Left lung (tissue), 14 donors: Measurements from ENCODE around the gene DUSP14. TPM values are rescaled to one million over a fixed set of nuclear protein-coding genes. Genes with fewer than 3 reads are reported as not detected.
"Not testable (repeated sequence)": the region's sequence is repeated elsewhere in the genome, so short reads cannot be mapped to it uniquely, and the experiment has no call there.

ENCODE experiments used
- ATAC-seq: fragments of 200-7000 bp; cut with Tn5 transposase; one replicate; pipeline ENCODE4 v1.9.1; 2020; ENCODE audit warnings: moderate library complexity
- DNase-seq, 4 donors: peaks; one replicate each; pipeline ENCODE4 v3.0.0-alpha.2; 2013 to 2020
- H3K27ac ChIP-seq, 2 donors: fragments of 200-600 bp; sonication (generic) in 1 of 2; one replicate each; pipeline versions ENCODE4 v1.5.0 to v1.8.0; 2020 to 2021
- H3K27me3 ChIP-seq, 2 donors: fragments of 200-600 bp; sonication (generic) in 1 of 2; one replicate each; pipeline versions ENCODE4 v1.5.0 to v1.8.0; 2020 to 2021
- H3K36me3 ChIP-seq, 2 donors: fragments of 200-600 bp; sonication (generic) in 1 of 2; one replicate each; pipeline versions ENCODE4 v1.5.0 to v1.8.0; 2020 to 2021
- H3K4me1 ChIP-seq, 2 donors: fragments of 200-600 bp; one replicate each; pipeline ENCODE4 v1.8.0; 2021
- H3K4me3 ChIP-seq, 2 donors: fragments of 200-600 bp; sonication (generic) in 1 of 2; one replicate each; pipeline versions ENCODE4 v1.5.0 to v1.8.0; 2020 to 2021; ENCODE audit warnings: mild to moderate bottlenecking in 1 of 2
- H3K9me3 ChIP-seq, 2 donors: fragments of 200-600 bp; sonication (generic) in 1 of 2; one replicate each; pipeline versions ENCODE4 v1.5.0 to v1.8.0; 2020 to 2021
- intact Hi-C, 2 donors: fragments of 100-400 bp; cut with DNase I; formaldehyde crosslinking; loops; one replicate each; pipeline versions ENCODE4 v1.11.2 to v1.14.2; 2022
- long read RNA-seq, 12 donors: library from polyadenylated mRNA in 2 of 12; unstranded in 2 of 12; transcript quantifications; one replicate each; pipeline ENCODE4 v2.0.0 and lab custom pipeline, GENCODE V29; 2019 to 2026
- polyA plus RNA-seq, 6 donors: library from polyadenylated mRNA; unstranded; fragments of 120-200 nt; gene quantifications; one replicate each; pipeline ENCODE4 v1.2.1, GENCODE V29; 2013; ENCODE audit not compliant: insufficient read length in 6 of 6
- total RNA-seq, 2 donors: library from RNA; stranded (reverse); fragmentation: NEBNext Ultra II Directional; extraction: Animal tissue kit (Norgen Biotek cat#: 25700); gene quantifications; one replicate each; pipeline ENCODE4 v1.2.1, GENCODE V29; 2021
- TF ChIP-seq, protein P1 (sequence below), 2 donors: fragments of 200-600 bp; sonication (generic) in 1 of 2; IDR thresholded peaks; one replicate each; pipeline versions ENCODE4 v1.5.0 to v1.8.0; 2021; ENCODE audit warnings: antibody characterized with exemption in 2 of 2
- donor health status: DM: no; HTN: yes; CAD: no.
- donor health status: DM: no; HTN: no; CAD: no.

Gene DUSP14, protein sequence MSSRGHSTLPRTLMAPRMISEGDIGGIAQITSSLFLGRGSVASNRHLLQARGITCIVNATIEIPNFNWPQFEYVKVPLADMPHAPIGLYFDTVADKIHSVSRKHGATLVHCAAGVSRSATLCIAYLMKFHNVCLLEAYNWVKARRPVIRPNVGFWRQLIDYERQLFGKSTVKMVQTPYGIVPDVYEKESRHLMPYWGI
- total RNA-seq (10 to 100 TPM; 11.6 to 14.9 TPM), polyA plus RNA-seq (10 to 100 TPM in 1 of 6 donors, 1 to 10 TPM in 5; 6.4 to 10.6 (median 7.9) TPM)
- long read RNA-seq, donor 1, transcript DUSP14-206 (3 exons, 1,537 nt): major isoform, 8 of 28 reads
- long read RNA-seq, donor 1, partial matches to known transcripts: 20 of 28 reads
- long read RNA-seq, donor 1, other reads (novel, unspliced or antisense): 0 of 28 reads
- long read RNA-seq, donor 2, transcript DUSP14-206 (3 exons, 1,537 nt): major isoform, 8 of 8 reads
- long read RNA-seq, donor 2, partial matches to known transcripts: 0 of 8 reads
- long read RNA-seq, donor 2, other reads (novel, unspliced or antisense): 0 of 8 reads
- long read RNA-seq, donor 3, transcript DUSP14-206 (3 exons, 1,537 nt): major isoform, 7 of 7 reads
- long read RNA-seq, donor 3, partial matches to known transcripts: 0 of 7 reads
- long read RNA-seq, donor 3, other reads (novel, unspliced or antisense): 0 of 7 reads
- long read RNA-seq, donor 4, transcript DUSP14-206 (3 exons, 1,537 nt): major isoform, 12 of 13 reads
- long read RNA-seq, donor 4, partial matches to known transcripts: 0 of 13 reads
- long read RNA-seq, donor 4, other reads (novel, unspliced or antisense): 0 of 13 reads
- long read RNA-seq, donor 5, transcript DUSP14-206 (3 exons, 1,537 nt): major isoform, 5 of 6 reads
- long read RNA-seq, donor 5, partial matches to known transcripts: 0 of 6 reads
- long read RNA-seq, donor 5, other reads (novel, unspliced or antisense): 0 of 6 reads
- long read RNA-seq, donor 6, transcript DUSP14-206 (3 exons, 1,537 nt): major isoform, 6 of 6 reads
- long read RNA-seq, donor 6, partial matches to known transcripts: 0 of 6 reads
- long read RNA-seq, donor 6, other reads (novel, unspliced or antisense): 0 of 6 reads
- long read RNA-seq, donor 7, partial matches to known transcripts: 0 of 2 reads
- long read RNA-seq, donor 7, other reads (novel, unspliced or antisense): 0 of 2 reads
- long read RNA-seq, donor 8, transcript DUSP14-206 (3 exons, 1,537 nt): major isoform, 6 of 18 reads
- long read RNA-seq, donor 8, partial matches to known transcripts: 12 of 18 reads
- long read RNA-seq, donor 8, other reads (novel, unspliced or antisense): 0 of 18 reads
- long read RNA-seq, donor 9: 0 reads
- long read RNA-seq, donor 10, transcript DUSP14-206 (3 exons, 1,537 nt): major isoform, 16 of 16 reads
- long read RNA-seq, donor 10, partial matches to known transcripts: 0 of 16 reads
- long read RNA-seq, donor 10, other reads (novel, unspliced or antisense): 0 of 16 reads
- long read RNA-seq, donor 11: 0 reads
- long read RNA-seq, donor 12: 0 reads

DNA sequence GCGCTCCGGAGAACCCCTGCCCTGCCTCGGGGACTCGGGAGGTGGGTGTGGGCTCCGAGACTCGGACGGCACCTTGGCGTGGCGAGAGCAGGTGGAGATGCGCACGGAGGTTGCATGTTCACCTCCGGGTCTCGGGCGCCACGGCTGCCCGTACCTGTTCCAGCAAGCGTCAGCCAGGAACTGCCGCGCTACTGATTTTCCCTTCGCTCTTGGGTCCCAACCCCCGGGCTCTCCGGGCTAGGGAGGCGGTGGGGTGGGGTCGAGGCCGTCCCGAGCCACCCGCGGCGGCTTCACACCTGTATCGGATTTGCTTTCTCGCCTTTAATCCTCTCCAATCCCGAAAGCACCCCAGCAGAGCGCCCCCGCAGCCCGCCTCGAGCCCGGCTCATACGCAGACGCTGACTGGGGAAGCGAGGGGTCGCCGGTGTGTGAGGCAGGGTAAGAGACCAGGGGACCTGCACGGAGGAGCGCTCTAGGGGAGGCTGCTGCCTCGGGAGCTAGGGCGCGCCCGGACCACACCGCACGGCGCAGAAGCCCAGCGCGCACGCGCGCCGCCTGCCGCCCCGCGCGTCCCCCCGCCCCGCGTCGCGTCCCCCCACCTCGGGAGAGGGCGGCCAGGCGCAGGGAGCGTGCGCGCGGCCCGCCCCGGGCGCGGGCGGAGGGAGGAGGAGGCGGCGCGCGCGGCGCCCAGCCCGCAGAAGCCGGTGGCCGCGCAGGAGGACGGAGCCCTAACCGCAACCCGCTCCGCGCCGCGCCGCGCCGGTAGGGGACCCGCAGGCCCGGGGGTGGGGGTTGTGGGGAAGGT lies at the start of gene DUSP14:
Gene DUSP14 (plus strand): TSS at position 695 of the 805 bp plus-strand sequence. CDS start 22,382 bp downstream, outside the sequence.
- ATAC-seq: peak; percentile 82
- H3K27ac ChIP-seq: peak within 1 kb of the TSS; percentile 82 to 89
- intact Hi-C loops: no loop called here

DNA sequence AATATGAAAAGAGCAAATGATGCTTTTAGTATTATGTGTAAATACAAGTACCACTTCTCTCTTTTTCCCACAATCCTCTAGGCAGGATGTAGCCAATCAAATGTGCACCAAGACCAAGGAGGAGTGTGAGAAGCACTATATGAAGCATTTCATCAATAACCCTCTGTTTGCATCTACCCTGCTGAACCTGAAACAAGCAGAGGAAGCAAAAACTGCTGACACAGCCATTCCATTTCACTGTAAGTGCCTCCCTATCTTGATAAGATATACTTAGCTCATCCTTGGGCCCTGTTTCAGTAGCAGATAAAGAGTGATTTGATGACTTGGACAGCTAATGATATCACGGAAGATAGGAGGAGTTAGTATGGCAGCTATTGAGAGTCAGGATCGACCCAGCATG lies 49.3 kb upstream of the DUSP14 start:
- Histone ChIP-seq H3K36me3 (peaks cover 0 to 91% of the 10 kb centered on the region in 2 donors), H3K27ac (no peak overlapping the region), H3K4me1 (no peaks in the 10 kb centered on the region), H3K27me3 (no peaks in the 10 kb centered on the region), H3K9me3 (no peaks in the 10 kb centered on the region), H3K4me3 (no peak overlapping the region)
- no peak for ATAC-seq
- TF ChIP-seq, protein P1, sequence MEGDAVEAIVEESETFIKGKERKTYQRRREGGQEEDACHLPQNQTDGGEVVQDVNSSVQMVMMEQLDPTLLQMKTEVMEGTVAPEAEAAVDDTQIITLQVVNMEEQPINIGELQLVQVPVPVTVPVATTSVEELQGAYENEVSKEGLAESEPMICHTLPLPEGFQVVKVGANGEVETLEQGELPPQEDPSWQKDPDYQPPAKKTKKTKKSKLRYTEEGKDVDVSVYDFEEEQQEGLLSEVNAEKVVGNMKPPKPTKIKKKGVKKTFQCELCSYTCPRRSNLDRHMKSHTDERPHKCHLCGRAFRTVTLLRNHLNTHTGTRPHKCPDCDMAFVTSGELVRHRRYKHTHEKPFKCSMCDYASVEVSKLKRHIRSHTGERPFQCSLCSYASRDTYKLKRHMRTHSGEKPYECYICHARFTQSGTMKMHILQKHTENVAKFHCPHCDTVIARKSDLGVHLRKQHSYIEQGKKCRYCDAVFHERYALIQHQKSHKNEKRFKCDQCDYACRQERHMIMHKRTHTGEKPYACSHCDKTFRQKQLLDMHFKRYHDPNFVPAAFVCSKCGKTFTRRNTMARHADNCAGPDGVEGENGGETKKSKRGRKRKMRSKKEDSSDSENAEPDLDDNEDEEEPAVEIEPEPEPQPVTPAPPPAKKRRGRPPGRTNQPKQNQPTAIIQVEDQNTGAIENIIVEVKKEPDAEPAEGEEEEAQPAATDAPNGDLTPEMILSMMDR (IDR thresholded peaks at IDR 0.05): no peak
- DNase-seq: no peak
- intact Hi-C loops: no loop called here

More for the DNA sequence above, at the start of gene DUSP14:
- Histone ChIP-seq H3K36me3 (no peaks in the 10 kb centered on the region), H3K27me3 (peaks cover 0 to 37% of the 10 kb centered on the region in 2 donors), H3K4me3 (peak within 1 kb of the TSS; percentile 55 to 77), H3K4me1 (peaks cover 0 to 34% of the 10 kb centered on the region in 2 donors), H3K9me3 (no peaks in the 10 kb centered on the region)
- TF ChIP-seq, protein P1 (IDR thresholded peaks at IDR 0.05): no peak
- peak; percentile 79 to 88 (median 84) for DNase-seq

DNA sequence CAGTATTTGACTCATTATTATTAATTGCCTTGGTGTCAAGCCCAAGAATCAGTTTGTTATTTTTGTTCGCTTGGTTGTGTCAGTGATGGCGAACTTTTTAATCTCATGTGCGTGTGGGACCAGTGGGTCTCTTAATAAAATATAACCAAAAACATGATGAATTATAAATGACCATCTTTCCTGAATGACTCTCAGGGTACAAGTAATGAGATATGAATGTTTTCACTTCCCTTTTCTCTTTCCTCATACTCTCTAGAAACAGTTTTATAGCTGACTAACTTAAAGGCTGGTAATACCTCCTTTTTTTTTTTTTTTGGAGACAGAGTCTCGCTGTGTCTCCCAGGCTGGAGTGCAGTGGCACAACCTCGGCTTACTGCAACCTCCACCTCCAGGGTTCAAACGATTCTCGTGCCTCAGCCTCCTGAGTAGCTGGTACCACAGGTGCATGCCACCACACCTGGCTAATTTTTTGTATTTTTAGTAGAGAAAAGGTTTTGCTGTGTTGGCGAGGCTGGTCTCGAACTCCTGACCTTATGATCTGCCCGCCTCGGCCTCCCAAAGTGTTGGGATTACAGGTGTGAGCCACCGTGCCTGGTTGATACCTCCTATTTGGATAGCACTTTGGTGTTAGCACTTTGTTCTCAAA lies 48.2 kb upstream of the DUSP14 start:
- H3K4me1 ChIP-seq, ATAC-seq, H3K27ac ChIP-seq, DNase-seq, H3K4me3 ChIP-seq, H3K9me3 ChIP-seq, H3K27me3 ChIP-seq, intact Hi-C loops: not testable (repeated sequence)
- H3K36me3 ChIP-seq: peaks cover 0 to 90% of the 10 kb centered on the region in 2 donors

DNA sequence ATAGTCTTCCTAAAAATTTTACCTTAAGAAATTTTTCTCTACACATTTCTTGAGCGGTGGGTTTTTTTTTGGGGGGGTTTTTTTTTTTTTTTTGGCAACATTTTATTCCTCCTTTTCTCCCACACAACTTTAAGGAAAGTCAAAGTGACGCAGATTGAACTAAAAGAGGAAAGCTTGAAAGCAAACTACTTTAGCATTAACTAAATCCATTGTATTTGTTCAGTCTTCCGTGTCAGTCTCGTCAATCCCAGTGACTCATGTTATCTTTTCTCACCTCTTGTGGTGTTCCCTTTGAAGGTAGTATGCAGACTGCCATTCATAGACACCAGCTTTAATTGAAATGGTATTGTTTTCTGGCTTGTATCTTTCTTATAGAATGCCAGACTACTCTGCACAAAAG lies 43.7 kb upstream of the DUSP14 start:
- H3K27ac ChIP-seq: no peak overlapping the region
- no peaks in the 10 kb centered on the region for H3K9me3 ChIP-seq
- ATAC-seq: no peak
- H3K4me3 ChIP-seq: no peak overlapping the region
- H3K36me3 ChIP-seq: peaks cover 0 to 97% of the 10 kb centered on the region in 2 donors
- TF ChIP-seq, protein P1 (IDR thresholded peaks at IDR 0.05): no peak
- H3K27me3 ChIP-seq: no peaks in the 10 kb centered on the region
- intact Hi-C loops: no loop called here
- H3K4me1 ChIP-seq: no peaks in the 10 kb centered on the region
- DNase-seq: no peak
